ENCODE data around the gene ISG20. TPM values are rescaled to one million over a fixed set of nuclear protein-coding genes. Genes with fewer than 3 reads are reported as not detected.
"Not testable (repeated sequence)": the region's sequence is repeated elsewhere in the genome, so short reads cannot be mapped to it uniquely, and the experiment has no call there.

The ISG20 gene
- total RNA-seq, 6 donors from 2014 or later = 41.3 to 119 (median 67.0) TPM

GRCh38 chr15:88628018-88628654, 10.7 kb upstream of the ISG20 start:
- peak overlapping the region in 1 of 4 donors; percentile 15 for H3K27ac ChIP-seq
- no peaks in the 10 kb centered on the region for H3K27me3 ChIP-seq
- no peak overlapping the region for H3K4me3 ChIP-seq
- no peaks in the 10 kb centered on the region for H3K9me3 ChIP-seq
- peaks cover 0 to 54% (median 18%) of the 10 kb centered on the region in 4 donors for H3K36me3 ChIP-seq
- DNase-seq (no peak), ATAC-seq (ENCODE audit: low FRiP score in 2 of 2) (no peak)
- WGBS, 2 donors = 89 to 92% methylated on average over 5 of the region's 5 CpGs
- H3K4me1 ChIP-seq = peaks cover 24 to 63% (median 43%) of the 10 kb centered on the region in 4 donors
- no peak for TF ChIP-seq EP300 (IDR thresholded peaks at IDR 0.05)
- no peak for TF ChIP-seq POLR2A (IDR thresholded peaks at IDR 0.05)
- no peak for TF ChIP-seq POLR2AphosphoS5 (IDR thresholded peaks at IDR 0.05)
- TF ChIP-seq, protein P1, sequence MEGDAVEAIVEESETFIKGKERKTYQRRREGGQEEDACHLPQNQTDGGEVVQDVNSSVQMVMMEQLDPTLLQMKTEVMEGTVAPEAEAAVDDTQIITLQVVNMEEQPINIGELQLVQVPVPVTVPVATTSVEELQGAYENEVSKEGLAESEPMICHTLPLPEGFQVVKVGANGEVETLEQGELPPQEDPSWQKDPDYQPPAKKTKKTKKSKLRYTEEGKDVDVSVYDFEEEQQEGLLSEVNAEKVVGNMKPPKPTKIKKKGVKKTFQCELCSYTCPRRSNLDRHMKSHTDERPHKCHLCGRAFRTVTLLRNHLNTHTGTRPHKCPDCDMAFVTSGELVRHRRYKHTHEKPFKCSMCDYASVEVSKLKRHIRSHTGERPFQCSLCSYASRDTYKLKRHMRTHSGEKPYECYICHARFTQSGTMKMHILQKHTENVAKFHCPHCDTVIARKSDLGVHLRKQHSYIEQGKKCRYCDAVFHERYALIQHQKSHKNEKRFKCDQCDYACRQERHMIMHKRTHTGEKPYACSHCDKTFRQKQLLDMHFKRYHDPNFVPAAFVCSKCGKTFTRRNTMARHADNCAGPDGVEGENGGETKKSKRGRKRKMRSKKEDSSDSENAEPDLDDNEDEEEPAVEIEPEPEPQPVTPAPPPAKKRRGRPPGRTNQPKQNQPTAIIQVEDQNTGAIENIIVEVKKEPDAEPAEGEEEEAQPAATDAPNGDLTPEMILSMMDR (IDR thresholded peaks at IDR 0.05) = no peak

DNA sequence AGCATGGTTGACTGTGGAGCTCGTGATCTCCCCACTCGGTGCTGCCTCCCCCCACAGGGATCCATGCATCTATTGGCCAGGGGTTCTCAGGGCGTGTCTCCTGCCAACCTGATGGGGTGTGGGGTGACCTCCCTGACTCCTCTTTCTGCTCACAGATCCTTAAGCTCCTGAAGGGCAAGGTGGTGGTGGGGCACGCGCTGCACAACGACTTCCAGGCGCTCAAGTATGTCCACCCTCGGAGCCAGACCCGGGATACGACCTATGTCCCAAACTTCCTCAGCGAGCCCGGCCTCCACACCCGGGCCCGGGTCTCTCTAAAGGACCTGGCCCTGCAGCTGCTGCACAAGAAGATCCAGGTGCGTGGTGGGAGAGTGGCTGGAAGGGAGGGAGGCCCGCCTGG, 9.7 kb upstream of the ISG20 start:
- peaks cover 0 to 55% (median 18%) of the 10 kb centered on the region in 4 donors for H3K36me3 ChIP-seq
- DNase-seq = peak; percentile 16 to 67

GRCh38 chr15:88630141-88630721, 8.6 kb upstream of the ISG20 start:
- peak overlapping the region; percentile 46 to 86 (median 80) for H3K27ac ChIP-seq
- peak; percentile 18 to 72 for ATAC-seq (ENCODE audit: low FRiP score in 2 of 2)

More for the DNA sequence above, 9.7 kb upstream of the ISG20 start:
- Histone ChIP-seq H3K27ac (peak overlapping the region in 1 of 4 donors; percentile 81), H3K4me1 (peaks cover 18 to 56% (median 39%) of the 10 kb centered on the region in 4 donors), H3K4me3 (no peak overlapping the region), H3K9me3 (no peaks in the 10 kb centered on the region), H3K27me3 (no peaks in the 10 kb centered on the region)
- no peak for ATAC-seq (ENCODE audit: low FRiP score in 2 of 2)
- WGBS, 2 donors = 87 to 97% methylated on average over 14 to 16 of the region's 16 CpGs
- TF ChIP-seq POLR2AphosphoS5 (IDR thresholded peaks at IDR 0.05) = no peak
- no peak for TF ChIP-seq POLR2A (IDR thresholded peaks at IDR 0.05)
- TF ChIP-seq EP300 (IDR thresholded peaks at IDR 0.05) = no peak
- TF ChIP-seq, protein P1 (IDR thresholded peaks at IDR 0.05) = no peak

GRCh38 chr15:88630798-88631463, 7.9 kb upstream of the ISG20 start:
- ATAC-seq (ENCODE audit: low FRiP score in 2 of 2) (no peak), DNase-seq (no peak)
- H3K36me3 ChIP-seq = peaks cover 0 to 55% (median 18%) of the 10 kb centered on the region in 4 donors
- no peaks in the 10 kb centered on the region for H3K9me3 ChIP-seq
- H3K27ac ChIP-seq = peak overlapping the region; percentile 46 to 86 (median 80)
- H3K4me1 ChIP-seq = peaks cover 19 to 57% (median 34%) of the 10 kb centered on the region in 4 donors
- H3K4me3 ChIP-seq = no peak overlapping the region
- H3K27me3 ChIP-seq = no peaks in the 10 kb centered on the region
- 78 to 81% methylated on average over 5 to 7 of the region's 7 CpGs for WGBS, 2 donors
- TF ChIP-seq POLR2AphosphoS5 (IDR thresholded peaks at IDR 0.05) (no peak), EP300 (IDR thresholded peaks at IDR 0.05) (no peak)

More at GRCh38 chr15:88630141-88630721, 8.6 kb upstream of the ISG20 start:
- Histone ChIP-seq H3K9me3 (no peaks in the 10 kb centered on the region), H3K27me3 (no peaks in the 10 kb centered on the region), H3K4me1 (peaks cover 15 to 53% (median 29%) of the 10 kb centered on the region in 4 donors), H3K4me3 (no peak overlapping the region), H3K36me3 (peaks cover 0 to 55% (median 18%) of the 10 kb centered on the region in 4 donors)
- peak; percentile 65 to 70 for DNase-seq
- TF ChIP-seq POLR2AphosphoS5 (IDR thresholded peaks at IDR 0.05) (peak; percentile 53 to 68), EP300 (IDR thresholded peaks at IDR 0.05) (no peak)
- 21 to 41% methylated on average over 6 to 9 of the region's 9 CpGs for WGBS, 2 donors

DNA sequence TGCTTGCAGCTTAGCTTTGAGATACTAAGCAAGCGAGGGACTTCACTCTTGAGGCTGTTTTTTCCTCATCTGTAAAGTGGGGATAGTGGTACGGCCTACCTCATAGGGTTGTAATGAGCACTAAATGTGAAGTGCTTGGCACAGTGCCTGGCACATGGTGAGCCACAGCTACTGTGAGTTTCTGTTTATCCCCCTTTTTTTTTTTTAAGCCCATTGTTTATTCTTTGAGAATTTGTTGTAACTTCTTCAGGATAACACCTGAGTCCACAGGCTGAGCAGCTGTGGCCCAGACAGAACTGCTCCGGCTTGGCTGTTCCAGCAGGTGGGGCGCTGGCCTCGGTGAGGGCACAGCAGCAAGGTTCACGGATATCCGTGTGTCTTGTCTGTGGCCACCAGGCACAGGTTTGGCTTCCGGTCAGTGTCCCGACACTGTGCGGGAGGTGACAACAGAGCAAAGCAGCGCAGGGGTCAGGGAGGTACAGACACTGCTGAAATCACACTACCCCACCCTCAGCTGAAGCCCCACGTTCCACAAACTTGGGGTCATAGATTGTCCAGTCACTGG, 7.3 kb upstream of the ISG20 start:
- ATAC-seq (ENCODE audit: low FRiP score in 2 of 2) = no peak
- no peak for TF ChIP-seq EP300 (IDR thresholded peaks at IDR 0.05)
- TF ChIP-seq, protein P1 (IDR thresholded peaks at IDR 0.05) = no peak
- TF ChIP-seq POLR2AphosphoS5 (IDR thresholded peaks at IDR 0.05) = no peak
- no peak for TF ChIP-seq POLR2A (IDR thresholded peaks at IDR 0.05)
- no peak overlapping the region for H3K4me3 ChIP-seq
- WGBS, 2 donors = 89 to 94% methylated on average over 10 to 12 of the region's 12 CpGs
- no peaks in the 10 kb centered on the region for H3K27me3 ChIP-seq
- peaks cover 0 to 49% (median 14%) of the 10 kb centered on the region in 4 donors for H3K36me3 ChIP-seq
- no peak for DNase-seq
- peak overlapping the region in 3 of 4 donors; percentile 79 to 86 (median 81) for H3K27ac ChIP-seq
- peaks cover 21 to 62% (median 41%) of the 10 kb centered on the region in 4 donors for H3K4me1 ChIP-seq
- no peaks in the 10 kb centered on the region for H3K9me3 ChIP-seq

DNA sequence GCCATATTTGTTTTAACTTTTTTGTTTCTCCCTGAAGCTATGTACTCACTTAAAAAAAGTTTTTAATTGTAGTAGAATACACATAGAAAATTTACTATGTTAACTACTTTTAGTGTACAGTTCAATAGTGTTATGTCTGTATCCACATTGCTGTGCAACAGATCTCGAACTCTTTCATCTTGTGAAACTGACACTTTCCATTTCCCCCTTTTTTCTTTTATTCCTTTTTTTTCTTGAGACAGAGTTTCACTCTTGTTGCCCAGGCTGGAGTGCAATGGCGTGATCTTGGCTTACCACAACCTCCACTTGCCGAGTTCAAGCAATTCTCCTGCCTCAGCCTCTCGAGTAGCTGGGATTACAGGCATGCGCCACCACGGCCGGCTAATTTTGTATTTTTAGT, 6.0 kb upstream of the ISG20 start:
- H3K4me3 ChIP-seq; H3K9me3 ChIP-seq; H3K27ac ChIP-seq; H3K27me3 ChIP-seq; DNase-seq; ATAC-seq (ENCODE audit: low FRiP score in 2 of 2): not testable (repeated sequence)
- H3K36me3 ChIP-seq = peaks cover 0 to 42% (median 11%) of the 10 kb centered on the region in 4 donors
- H3K4me1 ChIP-seq = peaks cover 26 to 60% (median 43%) of the 10 kb centered on the region in 4 donors
- 79 to 83% methylated on average over 7 of the region's 7 CpGs for WGBS, 2 donors
